DMS114 treated with DMSO at 0.1 percent for 48 hours (cell line): ENCODE data around the gene KRTAP5-10.
A peak's percentile ranks its signal among the peaks of the same experiment; 100 is the strongest.
"Not testable (repeated sequence)": the region's sequence is repeated elsewhere in the genome, so short reads cannot be mapped to it uniquely, and the experiment has no call there.

Experiments used
- DNase-seq: peaks from one replicate; lab custom pipeline; 2025; ENCODE audit not compliant: unreplicated experiment; lab: John Stamatoyannopoulos, UW

KRTAP5-10 gene

DNA sequence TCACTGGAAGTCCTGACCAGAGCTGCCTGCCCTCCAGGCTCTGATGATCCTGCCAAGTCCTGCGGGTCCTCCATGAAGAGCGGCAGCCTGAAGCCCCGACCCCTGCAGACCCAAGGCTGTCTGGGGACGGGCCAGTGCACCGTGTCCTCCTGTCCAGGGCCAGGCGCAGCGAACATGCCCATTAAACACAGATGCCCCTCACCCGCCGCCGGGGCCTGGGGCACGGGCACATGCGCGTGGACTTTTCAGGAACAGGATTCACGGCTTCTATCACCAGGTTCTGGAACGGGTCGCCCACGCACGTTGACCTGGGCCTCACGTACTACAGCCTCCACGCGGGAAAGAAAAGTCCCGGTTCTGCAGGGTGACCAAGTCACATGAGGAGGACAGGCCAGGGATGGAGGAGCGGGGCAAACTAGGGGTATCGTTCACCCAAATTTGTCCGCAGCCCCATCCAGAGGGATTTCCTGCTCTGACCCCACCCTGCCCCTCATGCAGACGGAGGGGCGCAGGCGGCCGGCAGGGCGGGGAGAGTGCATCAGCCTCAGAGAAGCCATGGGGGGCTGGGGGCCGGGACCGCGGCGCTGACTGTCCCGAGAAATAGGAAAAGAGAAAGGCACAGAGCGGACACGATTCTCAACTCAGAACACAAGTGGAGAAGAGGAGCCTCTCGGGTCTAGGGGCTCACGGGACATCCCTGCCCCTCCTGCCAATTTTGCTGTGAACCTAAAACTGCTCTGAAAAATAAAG, 5.9 kb downstream of the KRTAP5-10 start:
- DNase-seq = not testable (repeated sequence)

DNA sequence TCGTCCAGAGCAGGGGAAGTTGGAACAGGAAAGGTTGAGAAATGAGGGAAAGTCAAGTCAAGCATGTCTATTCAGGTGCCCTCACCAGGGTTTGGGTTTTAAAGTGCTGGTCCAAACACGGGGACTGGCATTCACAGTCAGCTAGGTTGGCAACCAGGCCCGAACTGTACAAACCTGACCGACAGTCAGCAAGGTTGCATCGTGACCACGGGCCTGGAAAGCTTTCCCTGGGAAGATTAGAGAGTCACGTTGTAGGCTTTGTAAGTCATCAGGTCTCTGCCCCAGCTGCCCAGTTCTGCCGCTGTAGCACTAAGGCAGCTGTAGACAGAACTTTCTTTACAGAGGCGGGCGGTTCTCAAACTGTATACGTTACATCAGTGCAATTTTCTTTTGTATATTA, 7.4 kb downstream of the KRTAP5-10 start:
- no peak for DNase-seq

DNA sequence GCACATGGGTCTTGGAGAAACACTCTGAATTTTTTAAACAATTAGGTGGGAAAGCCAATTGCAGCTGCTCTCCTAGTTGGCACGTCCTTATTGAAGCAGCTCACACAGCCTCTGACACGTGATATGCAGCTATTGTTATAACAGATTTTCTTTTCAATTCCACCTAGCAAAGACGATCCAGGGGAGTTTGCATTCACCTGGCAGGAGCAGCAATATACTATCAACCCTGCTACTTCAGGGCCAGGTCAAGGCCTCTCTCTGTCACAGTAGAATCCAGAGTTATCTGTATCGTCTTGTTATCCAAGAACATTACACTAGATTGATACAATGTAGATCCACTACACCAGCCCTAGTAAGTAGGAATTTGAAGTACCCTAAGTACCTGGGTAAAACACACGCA, 9.1 kb downstream of the KRTAP5-10 start:
- no peak for DNase-seq

DNA sequence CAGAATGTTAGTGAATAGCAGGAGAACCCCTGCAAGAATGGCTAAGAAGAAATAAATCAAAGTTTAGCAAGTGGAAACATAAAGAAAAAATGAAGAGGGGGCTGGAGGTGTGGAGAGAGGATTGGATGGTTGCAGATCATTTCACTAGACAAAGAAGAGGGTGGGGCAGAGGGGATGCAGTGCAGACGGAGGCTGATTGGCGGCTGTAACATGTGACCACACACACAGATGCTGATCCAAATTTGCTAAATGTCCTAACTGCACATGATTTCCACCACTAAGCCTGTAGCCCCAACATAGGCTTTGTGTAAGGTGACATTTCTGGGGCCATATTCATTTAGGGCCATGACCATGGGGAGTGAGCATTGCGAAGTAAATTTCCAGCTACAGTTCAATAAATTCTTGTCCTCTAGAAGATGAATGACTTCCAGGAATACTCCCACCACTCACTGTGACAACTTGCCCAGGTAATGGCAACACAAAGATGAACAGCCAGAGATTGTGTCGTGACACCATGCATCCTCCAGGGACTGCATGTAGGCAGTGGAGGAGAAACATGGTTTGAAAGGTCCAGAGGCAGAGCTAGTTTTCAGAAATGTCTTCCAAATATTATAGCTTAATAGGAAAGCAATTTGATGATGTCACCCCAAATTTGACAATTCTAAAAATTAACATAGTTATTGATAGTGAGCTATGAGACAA, 10.5 kb downstream of the KRTAP5-10 start:
- DNase-seq = no peak

DNA sequence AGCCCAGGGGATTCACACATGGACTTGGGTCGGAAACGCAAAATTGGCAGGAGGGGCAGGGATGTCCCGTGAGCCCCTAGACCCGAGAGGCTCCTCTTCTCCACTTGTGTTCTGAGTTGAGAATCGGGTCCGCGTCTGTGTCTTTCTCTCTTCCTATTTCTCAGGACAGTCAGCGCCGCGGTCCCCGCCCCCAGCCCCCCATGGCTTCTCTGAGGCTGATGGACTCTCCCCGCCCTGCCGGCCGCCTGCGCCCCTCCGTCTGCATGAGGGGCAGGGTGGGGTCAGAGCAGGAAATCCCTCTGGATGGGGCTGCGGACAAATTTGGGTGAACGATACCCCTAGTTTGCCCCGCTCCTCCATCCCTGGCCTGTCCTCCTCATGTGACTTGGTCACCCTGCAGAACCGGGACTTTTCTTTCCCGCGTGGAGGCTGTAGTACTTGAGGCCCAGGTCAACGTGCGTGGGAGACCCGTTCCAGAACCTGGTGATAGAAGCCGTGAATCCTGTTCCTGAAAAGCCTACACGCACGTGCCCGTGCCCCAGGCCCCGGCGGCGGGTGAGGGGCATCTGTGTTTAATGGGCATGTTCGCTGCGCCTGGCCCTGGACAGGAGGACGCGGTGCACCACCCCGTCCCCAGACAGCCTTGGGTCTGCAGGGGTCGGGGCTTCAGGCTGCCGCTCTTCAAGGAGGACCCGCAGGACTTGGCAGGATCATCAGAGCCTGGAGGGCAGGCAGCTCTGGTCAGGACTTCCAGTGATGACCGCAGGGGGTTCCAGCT, 11.5 kb downstream of the KRTAP5-10 start:
- not testable (repeated sequence) for DNase-seq

DNA sequence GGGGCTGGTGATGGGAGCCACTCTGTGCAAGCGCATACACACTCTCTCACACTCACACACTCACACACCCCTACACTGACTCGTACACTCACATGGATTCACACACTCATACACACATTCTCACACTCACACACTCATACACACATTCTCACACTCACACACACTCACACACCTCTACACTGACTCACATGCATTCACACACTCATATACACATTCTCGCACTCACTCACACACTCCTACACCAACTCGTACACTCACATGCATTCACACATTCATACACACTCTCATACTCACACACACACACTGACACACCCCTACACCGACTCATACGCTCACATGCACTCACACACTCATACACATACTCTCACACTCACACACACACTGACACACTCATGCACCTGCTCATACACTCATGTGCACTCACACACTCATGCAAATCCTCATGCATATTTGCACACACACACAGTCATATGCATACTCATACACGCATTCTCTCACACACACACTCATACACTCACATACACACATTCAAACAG, 12.2 kb downstream of the KRTAP5-10 start:
- no peak for DNase-seq

DNA sequence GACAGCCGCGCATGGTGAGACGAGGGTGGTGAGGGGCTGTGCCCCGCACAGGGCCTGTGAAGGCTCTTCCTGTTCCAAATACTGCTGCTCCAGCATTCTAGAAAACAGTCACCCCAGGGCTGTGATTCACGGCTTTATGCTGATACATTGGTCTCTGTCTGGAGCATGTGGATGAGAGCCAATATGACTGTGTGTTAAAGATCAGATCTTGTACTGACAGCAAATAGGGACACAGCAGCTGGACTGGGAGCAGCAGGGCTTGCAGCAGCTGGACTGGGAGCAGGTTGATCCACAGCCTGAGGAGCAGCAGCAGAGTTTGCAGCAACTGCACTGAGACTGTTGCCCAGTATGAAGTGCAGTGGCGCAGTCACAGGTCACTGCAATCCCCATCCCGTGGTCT, 14.2 kb downstream of the KRTAP5-10 start:
- DNase-seq = not testable (repeated sequence)

DNA sequence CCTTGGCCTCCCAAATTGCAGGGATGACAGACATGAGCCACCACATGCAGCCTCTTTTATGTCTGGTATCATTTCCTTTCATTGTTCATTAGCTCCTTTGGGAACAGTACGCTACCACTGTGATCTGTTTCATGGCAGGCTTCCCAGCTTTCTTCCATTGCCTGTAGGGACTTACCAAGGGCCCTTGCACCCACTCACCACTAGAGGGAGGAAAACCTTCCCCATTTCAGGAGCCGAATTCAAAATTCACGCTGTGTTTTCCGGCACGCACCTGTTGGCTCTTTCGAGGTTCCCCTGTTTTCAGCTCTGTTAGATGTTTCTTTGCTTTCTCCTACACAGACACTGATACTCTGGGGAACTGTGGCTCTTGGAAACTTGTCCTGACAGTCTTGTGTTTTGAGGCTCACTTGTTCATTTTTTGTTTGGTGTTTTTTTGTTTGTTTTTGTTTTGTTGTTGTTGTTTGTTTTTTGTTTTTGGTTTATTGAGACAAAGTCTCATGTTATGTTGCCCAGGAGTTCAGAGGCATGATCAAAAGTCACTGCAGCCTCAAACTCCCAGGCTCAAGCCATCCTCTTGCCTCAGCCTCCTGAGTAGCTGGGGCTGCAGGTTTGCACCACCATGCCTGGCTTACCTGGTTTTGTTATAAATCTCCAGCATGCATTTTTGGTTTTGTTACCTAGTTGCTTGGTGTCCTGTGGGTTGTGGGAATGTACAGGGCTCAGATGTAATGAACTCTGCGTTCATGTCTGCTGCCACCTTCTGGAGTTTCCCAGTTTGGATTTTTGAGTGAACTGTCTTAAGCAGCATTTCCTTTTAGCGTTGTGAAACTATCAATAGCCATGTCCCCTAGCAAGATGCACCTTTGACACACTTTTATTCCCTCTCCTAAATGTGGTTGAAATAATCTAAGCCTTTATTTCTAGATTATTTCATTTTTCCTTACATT, 15.0 kb downstream of the KRTAP5-10 start:
- DNase-seq = peak; percentile 1

DNA sequence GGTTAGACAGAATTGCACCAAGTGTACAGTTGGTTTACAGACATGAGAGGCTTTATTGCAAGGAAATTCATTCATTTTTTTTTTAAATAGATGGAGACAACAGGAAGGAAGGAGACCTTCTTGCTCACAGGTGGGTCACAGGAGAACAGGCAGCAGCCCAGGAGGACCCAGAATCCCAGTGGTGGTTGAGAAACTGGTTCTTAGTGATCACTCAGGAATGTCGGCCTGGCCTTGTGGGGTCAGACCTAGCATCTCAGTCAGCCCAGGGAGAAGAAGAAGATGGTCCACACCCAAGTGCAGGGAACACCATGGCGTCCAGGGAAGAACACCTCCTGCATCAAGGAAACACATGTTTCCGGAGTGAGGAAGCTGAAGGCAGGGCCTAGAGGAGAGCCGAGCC, 16.5 kb downstream of the KRTAP5-10 start:
- no peak for DNase-seq

DNA sequence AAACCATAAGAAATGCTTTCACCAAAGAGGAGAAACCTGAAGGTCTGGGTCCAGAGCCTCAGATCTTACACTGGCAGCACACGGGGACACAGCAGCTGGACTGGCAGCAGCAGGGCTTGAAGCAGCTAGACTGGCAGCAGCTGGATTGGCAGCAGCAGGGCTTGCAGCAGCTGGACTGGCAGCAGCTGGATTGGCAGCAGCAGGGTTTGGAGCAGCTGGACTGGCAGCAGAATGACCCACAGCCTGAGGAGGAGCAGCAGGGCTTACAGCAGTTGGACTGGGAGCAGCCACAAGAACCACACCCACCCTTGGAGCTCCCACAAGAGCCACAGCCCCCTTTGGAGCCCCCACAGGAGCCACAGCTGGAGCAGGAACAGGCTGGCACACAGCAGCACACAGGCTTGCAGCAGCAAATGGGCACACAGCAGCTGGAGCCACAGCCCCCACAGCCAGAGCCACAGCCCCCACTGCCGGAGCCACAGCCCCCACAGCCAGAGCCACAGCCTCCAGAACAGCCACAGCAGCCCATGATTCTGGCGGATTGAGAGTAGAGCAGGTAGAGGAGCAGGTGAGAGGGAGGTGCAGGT, 17.0 kb downstream of the KRTAP5-10 start, which contains the start of gene KRTAP5-11:
Gene KRTAP5-11 (minus strand): TSS at position 567 of the 587 bp plus-strand sequence. CDS start 38 bp downstream, at position 529.
- no peak for DNase-seq

DNA sequence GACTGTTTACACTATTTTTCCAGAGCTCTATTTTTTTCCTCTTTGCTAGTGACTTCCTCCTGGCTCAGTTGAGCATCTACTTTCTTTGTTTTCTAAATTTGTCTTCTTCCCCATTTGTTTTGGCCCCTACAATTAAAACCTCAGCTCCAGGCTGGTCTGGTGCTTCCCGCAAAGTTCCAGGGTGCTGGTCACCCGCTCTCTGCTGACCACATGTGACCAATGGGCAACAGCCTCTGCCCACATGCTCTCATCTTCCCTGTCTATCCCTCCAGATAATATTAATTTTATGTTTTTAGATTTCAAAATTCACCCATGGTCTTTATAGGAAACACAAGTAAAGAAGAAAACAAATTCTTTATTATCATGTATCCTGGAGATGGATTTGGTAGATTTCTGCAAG, 17.6 kb downstream of the KRTAP5-10 start:
- DNase-seq = not testable (repeated sequence)

DNA sequence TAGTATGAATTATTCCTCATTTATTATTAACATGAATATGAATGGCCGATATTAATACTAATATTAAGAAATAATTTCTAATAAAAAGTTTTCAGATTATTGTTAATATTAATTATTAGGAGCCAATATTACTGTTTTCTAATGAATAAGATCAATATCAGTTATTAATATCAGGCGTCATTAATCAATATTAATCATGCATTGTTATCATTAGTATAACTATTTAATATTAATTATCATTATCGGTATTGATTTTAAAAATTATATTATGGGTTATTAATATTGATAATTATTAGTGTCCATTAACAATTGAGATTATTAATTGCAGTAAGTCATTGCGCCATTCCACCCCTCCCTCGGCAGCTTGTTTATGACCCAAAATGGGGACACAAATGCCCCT, 20.3 kb downstream of the KRTAP5-10 start:
- not testable (repeated sequence) for DNase-seq

DNA sequence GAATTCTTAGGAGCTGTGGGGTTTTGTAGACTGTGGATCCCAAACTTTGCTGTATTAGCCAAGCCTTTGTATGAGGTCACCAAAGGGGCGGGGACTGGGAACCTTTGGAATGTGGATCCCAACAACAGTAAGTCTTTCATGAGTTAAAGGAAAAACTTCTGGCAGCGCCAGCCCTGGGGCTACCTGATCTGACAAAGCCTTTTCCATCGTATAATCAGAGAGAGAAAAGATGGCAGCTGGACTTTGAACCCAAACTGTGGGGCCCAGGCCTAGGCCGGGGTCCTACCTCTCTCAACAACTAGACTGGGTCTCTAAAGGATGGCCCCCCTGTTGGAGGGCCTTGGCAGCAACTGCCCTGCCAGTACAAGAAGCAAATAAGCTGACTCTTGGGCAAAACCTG, 23.0 kb downstream of the KRTAP5-10 start:
- not testable (repeated sequence) for DNase-seq

DNA sequence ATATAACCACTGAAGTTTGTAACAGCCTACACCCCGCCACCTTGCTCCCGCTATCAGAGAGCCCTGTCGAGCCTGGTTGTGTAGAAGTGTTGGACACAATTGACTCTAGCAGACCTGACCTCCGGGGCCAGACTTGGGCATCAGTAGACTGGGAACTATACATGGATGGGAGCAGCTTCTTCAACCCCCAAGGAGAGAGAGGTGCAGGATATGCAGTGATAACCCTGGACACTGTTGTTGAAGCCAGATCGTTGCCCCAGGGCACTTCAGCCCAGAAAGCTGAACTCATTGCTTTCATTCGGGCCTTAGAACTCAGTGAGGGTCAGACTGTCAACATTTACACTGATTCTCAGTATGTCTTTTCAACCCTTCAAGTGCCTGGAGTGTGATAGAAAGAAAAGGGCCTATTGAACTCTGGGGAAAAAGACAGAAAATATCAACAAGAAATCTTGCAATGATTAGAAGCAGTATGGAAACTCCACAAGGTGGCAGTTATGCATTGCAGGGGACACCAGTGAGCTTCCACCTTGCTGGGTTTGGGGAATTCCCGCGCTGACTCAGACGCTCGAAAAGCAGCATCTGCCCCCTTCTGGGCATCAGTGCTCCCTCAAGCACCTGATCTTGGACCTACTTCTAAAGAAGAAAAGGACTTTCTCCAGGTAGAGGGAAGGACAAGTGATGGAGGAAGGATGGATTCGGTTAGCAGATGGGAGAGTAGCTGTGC, 23.6 kb downstream of the KRTAP5-10 start:
- DNase-seq = not testable (repeated sequence)

DNA sequence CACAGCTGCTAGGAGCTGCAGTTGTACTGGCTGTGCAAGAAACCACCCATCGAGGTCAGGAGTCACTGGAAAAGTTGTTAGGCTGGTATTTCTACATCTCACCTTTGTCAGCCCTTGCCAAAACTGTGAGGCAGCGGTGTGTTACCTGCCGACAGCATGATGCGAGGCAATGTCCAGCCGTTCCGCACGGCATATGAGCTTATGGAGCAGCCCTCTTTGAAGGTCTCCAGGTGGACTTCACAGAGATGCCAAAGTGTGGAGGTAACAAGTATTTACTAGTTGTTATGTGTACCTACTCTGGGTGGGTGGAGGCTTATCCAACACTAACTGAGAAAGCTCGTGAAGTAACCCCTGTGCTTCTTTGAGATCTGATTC, 24.2 kb downstream of the KRTAP5-10 start:
- not testable (repeated sequence) for DNase-seq

DNA sequence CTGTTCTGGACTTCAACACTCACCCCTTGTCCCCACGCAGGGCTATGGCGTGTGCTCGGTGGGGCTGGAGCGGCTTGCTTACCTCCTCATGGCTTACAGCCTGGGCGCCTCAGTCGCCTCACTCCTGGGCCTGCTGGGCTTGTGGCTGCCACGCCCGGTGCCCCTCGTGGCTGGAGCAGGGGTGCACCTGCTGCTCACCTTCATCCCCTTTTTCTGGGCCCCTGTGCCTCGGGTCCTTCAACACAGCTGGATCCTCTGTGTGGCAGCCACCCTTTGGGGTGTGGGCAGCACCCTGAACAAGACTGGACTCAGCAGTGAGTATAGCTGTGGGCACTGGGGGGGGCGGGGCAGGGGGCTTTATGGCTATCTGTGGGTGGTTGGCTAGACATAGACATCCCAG, 37.9 kb downstream of the KRTAP5-10 start:
- DNase-seq = not testable (repeated sequence)

DNA sequence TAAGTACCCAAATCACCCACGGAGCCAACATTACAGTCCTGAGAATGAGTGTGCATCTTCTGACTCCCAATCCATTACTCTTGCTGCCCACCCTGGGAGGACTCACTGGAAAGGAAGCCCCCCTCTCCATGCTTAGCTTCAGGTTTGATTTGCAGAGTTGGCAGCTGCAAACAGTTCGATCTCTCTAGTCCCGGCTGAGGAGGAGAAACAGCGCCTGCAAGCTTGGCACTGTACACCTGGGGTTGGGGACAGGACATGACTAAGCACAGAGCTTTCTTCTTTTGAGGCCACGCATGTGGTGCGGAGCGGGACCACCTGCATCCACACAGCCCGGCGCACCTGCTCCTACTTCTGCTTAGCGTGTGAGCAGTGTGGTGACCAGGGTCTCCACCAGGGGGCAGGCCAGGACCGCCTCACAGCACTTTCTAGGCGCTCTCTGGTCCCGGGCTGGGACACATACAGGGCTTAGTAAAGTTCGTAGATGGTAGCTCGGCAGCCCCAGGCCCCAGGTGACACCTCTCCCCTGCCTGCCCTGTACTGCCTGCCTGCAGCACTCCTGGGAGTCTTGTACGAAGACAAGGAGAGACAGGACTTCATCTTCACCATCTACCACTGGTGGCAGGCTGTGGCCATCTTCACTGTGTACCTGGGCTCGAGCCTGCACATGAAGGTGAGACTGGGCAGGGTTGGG, 39.6 kb downstream of the KRTAP5-10 start:
- not testable (repeated sequence) for DNase-seq

DNA sequence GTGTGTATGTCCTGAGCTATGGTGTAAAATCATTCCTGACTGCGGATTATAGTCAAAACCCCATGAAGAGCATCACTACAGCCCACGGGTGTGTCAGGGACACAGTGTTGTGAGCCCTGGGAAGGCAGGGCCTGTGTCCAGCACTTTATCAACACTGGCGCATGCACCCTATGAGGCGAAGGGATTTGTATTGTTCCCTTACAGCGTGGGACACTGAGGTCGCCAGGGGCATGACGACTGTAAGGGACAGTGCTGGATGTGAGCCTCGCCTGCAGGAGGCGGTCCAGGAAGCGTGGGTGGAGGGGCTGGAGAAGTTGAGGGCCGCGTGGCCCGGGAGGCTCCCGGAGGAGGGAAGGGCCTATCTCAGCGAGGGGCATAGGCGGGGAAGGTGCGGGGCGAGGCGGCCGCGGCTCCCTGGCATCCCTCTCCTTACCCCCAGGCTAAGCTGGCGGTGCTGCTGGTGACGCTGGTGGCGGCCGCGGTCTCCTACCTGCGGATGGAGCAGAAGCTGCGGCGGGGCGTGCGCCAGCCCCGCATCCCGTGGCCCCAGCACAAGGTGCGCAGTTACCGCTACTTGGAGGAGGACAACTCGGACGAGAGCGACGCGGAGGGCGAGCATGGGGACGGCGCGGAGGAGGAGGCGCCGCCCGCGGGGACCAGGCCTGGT, 41.6 kb downstream of the KRTAP5-10 start:
- DNase-seq = not testable (repeated sequence)
